Stimulated activated naive CD8-positive, alpha-beta T cell treated with anti-CD3 and anti-CD28 coated beads, Interleukin-15, Interleukin-2, amounts not matched to agents 100 U/mL and 50 U/mL, for 24 hours (primary cell): ENCODE measurements around the gene SMCO4.
"Not testable (repeated sequence)": the region's sequence is repeated elsewhere in the genome, so short reads cannot be mapped to it uniquely, and the experiment has no call there.

Source experiments
- ATAC-seq: fragments of 150-1000 bp; cut with Tn5 transposase; one replicate; pipeline ENCODE4 v1.10.0; 2021
- DNase-seq: peaks from one replicate; pipeline ENCODE4 v3.0.0; 2021

The SMCO4 gene

GRCh38 chr11:93560199-93560932 lies 17.2 kb upstream of the SMCO4 start:
- ATAC-seq, result no peak
- no peak for DNase-seq

DNA sequence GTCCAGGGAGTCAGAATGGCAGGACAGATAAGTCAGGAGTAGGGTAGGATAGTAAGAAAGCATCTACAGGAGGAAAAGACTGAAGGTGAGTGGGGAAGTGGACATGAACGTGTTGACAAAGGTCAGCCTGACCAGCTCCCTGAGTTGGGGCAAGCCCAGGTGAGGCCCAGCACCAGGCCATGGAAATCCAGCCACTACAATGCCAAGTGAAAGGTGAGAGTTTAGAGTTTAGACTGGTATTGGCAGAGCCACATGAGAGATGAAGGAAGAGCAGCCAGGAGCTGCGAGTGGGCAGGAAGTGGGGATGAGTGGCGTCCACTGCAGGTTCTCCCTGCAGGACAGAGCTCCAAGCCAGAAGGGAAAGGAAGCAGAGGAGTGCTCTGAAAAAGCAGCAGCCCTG lies 16.5 kb upstream of the SMCO4 start:
- ATAC-seq, result no peak
- no peak for DNase-seq

DNA sequence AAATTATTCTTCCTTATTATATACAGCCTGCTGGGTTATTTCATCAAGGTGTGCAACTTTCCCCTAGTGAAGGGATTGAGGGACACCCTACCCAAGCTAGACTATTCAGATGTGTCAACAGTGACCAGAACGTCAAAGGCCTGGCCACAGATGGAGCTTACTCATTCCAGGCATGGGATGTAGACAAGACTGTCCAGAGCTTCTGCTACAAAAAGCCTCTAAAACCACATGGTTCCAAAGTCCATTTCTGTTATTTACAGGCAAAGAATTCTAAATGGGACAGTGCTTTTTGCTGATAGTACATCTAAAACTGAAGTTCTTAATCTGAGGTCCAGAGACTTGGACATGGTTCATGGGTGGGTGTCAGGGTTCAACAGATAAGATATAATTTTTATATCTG lies 9.7 kb upstream of the SMCO4 start:
- DNase-seq, result no peak

DNA sequence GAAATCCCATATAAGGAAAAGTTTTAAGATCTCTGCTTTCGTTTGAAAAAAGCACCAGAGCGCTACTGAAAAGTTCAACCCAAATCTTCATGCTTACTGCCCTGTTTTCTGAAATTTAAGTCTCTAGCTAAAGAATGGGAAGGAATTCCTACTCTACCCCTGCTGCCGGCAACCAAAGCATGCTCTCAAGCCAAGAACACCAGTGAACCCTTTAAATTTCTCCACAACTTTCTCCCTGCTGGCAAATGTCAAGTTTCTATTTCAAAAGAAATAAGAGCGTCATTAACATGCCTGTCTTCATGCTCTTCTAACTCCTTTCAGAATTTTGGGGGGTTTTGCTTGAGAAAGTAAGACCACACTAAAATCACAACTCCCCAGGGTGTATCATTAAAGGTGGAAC lies 6.8 kb upstream of the SMCO4 start:
- ATAC-seq, result no peak
- no peak for DNase-seq

More for the DNA sequence above, 9.7 kb upstream of the SMCO4 start:
- ATAC-seq, result no peak

- ATAC-seq (no peak), DNase-seq (no peak)
These were observed 5.6 kb upstream of the SMCO4 start for GRCh38 chr11:93548679-93549319.

DNA sequence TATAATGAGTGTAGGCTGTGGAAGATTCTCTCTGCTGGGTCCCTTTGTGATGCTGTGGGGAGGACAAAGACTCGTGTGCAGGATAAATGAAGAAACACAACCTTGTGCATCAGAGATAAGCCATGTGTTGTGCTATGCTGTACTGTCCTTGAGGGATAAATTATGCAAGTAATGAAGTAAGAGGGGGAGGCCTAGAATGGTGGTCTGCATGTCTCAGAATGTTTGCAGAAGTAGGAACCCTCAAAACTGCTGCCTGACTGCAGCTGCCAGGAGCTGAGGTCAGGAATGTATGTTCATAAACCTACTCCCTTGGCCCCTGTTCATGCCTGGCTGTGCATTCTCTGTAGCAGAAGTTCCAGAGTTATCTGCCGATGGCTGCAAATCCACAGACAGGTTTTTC lies 4.6 kb upstream of the SMCO4 start:
- no peak for ATAC-seq
- no peak for DNase-seq

GRCh38 chr11:93547028-93547427 lies 3.8 kb upstream of the SMCO4 start:
- DNase-seq (no peak), ATAC-seq (no peak)

- DNase-seq (no peak), ATAC-seq (no peak)
These were observed 2.4 kb upstream of the SMCO4 start for GRCh38 chr11:93545566-93545965.

- no peak for DNase-seq
- peak; percentile 40 for ATAC-seq
These were observed 371 bp downstream of the SMCO4 start for GRCh38 chr11:93542811-93543229.

DNA sequence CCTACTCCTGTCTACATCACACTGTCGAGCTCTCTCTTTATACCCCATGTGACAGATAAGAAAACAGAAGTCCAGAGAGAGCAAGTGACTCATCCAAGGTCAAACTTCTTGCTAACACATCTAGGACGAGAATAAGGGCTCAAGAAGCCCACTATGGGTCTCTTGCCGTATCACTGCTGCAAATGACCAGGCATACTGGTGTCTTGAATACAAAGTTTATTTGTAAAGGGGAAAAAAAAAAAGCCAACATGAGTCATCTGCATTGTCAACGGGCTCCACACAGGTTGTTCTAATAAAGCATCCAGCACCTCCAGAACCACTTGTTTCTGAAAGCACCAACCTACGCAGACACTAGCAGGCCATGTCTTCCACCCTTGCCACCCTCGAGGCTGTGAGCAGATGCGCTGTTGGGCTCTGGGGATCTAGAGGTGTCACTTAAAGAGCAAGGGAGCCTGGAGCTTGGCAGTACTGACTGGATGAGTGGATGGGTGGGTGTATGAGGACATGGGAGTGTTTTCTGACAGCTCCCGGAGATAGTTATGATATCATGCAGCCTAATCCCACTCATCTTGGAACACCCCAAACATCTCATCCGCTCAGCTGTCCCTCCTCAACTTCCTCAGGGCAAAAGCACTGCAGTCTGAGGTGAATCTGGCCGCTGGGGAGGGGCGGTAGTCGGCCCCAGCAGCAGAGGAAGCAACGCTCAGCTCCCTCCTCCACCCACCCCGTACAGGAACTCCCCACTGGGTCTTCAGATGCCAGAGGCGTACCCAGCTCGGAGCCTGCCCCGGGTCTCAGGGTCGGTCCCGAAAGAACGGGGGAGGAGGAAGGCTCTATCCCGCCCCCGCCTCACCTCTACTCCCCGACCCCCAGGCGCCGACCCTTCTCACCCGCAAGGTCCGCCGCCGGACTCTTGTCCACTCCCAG lies 1.0 kb downstream of the SMCO4 start:
- peak; percentile 10 for ATAC-seq
- peak; percentile 21 for DNase-seq

DNA sequence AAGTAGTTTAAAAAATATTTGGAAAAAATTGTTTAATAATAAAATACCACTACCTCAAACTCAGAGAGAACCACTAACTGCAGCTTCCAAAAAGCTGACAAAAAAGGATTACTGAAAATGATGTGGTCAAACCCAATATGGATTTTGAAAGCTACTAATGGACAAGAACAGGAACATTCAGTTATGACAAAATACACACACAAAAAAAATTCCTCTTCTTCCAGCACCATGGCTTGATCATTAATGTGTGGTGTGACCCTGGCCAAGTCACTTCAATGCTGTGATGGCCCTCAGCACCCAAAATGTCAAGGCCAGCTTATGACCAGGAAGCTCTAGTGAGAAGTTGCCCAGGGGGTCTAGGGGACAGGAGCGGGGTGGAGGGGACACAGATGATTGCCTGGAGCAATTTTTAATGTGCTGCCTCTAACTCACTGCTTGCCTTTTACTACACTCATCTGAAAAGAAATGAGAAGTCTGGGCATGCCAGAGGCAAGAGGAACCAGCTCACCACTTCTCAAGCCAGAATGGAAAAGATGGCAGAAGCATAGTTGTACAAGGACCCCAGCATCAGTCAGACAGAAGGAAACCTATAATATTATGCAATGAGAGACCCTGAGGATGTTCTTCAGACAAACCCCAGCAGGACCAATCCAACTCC lies 2.2 kb downstream of the SMCO4 start:
- no peak for ATAC-seq
- DNase-seq, result no peak

DNA sequence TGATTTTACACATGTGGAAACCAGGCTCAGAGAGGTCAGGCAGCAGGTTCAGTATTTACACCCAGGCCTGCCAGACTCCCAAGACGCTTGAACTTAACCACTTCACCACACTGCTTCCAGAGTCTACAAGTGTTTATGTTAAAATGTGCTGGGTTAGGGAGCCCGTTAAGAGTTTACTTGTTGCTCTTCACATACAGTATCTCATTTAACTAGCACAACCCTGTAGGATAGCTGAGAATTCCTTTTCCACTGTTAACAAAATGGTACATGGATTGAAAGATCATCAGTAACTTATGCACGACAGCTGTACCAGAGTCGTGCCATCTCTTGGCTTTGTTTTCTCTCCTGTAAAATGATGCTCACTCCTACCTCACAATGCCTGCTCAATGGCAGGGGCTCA lies 2.9 kb downstream of the SMCO4 start:
- DNase-seq, result no peak
- ATAC-seq, result no peak

GRCh38 chr11:93537767-93538261 lies 5.4 kb downstream of the SMCO4 start:
- DNase-seq, result no peak
- ATAC-seq, result no peak

GRCh38 chr11:93537049-93537448 lies 6.1 kb downstream of the SMCO4 start:
- no peak for DNase-seq
- no peak for ATAC-seq

DNA sequence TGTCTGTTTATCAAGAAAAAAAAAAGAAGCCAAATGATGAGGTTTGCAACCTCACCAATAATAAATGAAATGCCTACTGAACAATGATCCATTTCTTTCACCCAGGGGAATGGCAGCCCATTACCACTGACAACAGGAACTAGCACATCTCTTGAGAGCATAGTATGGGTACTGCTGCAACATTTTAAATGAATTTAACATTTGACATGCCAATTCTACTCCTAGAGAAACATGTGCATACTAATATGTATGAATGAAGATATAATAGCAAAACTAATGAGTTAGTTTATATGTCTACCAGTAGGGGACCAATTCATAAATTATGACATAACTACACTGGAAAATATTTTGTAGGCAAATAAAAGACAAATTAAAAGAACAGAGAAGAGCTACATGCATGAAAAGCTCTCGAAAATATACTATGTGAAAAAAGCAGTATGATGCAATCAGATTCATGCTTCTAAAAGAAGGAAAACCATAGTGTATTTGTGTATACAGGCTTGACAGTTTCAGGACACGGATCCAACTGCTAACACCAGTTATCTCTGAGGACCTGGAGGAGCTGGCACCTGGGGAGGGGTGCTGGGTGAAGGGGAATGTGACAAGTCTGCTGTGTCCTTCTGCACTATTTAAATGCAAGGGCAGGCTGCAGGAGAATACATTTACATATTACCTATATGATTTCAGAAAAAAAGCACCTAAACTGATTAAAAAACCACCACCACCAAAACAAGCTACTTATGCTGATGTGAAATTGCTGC lies 6.9 kb downstream of the SMCO4 start:
- DNase-seq, result no peak
- ATAC-seq, result no peak

GRCh38 chr11:93535578-93535977 lies 7.6 kb downstream of the SMCO4 start:
- not testable (repeated sequence) for DNase-seq, ATAC-seq

DNA sequence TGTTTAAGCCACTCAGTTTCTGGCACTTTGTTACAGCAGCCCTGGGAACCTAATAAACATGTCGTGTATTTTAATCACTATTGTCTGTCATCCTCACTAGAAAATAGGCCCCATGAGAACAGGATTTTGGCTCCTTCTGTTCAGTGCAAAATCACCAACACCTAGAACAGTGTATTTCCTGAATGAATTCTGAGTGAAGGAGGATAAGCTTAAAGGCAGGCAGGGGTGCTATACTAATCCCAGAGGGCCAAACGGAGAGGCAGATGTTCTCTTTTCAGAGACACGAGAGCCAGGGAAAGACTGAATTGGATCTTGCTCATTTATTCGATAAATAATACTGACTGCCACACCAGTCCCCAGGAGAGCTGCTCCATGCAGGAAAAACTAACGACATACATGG lies 10.4 kb downstream of the SMCO4 start:
- no peak for ATAC-seq
- DNase-seq, result no peak

- ATAC-seq (peak; percentile 37), DNase-seq (no peak)
These were observed 10.9 kb downstream of the SMCO4 start for GRCh38 chr11:93532281-93532789.

DNA sequence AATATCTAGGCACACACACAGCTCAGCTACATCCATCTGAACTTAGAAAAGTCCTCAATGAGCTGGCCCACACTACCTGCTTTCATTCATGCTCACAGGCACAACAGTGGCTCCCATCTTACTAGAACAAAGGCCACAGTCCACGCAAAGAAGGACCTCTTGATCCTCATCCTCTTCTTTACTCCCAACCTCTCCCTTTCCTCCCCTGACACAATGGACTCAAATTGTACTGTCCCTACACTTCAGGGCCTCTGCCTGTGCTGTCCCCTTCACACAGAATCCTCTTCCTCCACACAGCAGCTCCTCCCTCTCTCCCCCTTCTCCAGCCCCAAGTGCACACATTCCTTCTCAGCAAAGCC lies 12.7 kb downstream of the SMCO4 start:
- ATAC-seq (no peak), DNase-seq (no peak)

- DNase-seq, result no peak
- no peak for ATAC-seq
These were observed 13.3 kb downstream of the SMCO4 start for GRCh38 chr11:93529707-93530467.
